ENCODE results near the gene REST. TPM values are rescaled to one million over a fixed set of nuclear protein-coding genes. Genes with fewer than 3 reads are reported as not detected.

The REST gene
- total RNA-seq, 1 experiment from 2014 or later, result 21.2 TPM

- no peak for DNase-seq (ENCODE audit: extremely low read depth, low read depth)
Observed at GRCh38 chr4:56973336-56973735, 65.6 kb downstream of the REST start.

GRCh38 chr4:56976283-56976836 is 68.7 kb downstream of the REST start:
- DNase-seq (ENCODE audit: extremely low read depth, low read depth), result no peak

- no peak for DNase-seq (ENCODE audit: extremely low read depth, low read depth)
Observed at GRCh38 chr4:56976837-56977320, 69.2 kb downstream of the REST start.

- peak; percentile 97 for DNase-seq (ENCODE audit: extremely low read depth, low read depth)
Observed at GRCh38 chr4:56977321-56978012, 69.8 kb downstream of the REST start, which contains the start of gene NOA1. Gene NOA1 (minus strand): TSS chr4:56977606. CDS start chr4:56977585, 21 bp downstream.

- peak; percentile 93 for DNase-seq (ENCODE audit: extremely low read depth, low read depth)
Observed at GRCh38 chr4:56978750-56979303, 71.1 kb downstream of the REST start, which contains the start of gene POLR2B. Gene POLR2B (plus strand): TSS chr4:56978896. CDS start chr4:56978986, 90 bp downstream.

GRCh38 chr4:56979421-56980072 is 71.8 kb downstream of the REST start:
- no peak for DNase-seq (ENCODE audit: extremely low read depth, low read depth)

GRCh38 chr4:56981795-56982201 is 74.1 kb downstream of the REST start:
- DNase-seq (ENCODE audit: extremely low read depth, low read depth), result no peak

- no peak for DNase-seq (ENCODE audit: extremely low read depth, low read depth)
Observed at GRCh38 chr4:56986192-56986591, 78.5 kb downstream of the REST start.

GRCh38 chr4:56986952-56987351 is 79.3 kb downstream of the REST start:
- DNase-seq (ENCODE audit: extremely low read depth, low read depth), result no peak

GRCh38 chr4:56990109-56990905 is 82.6 kb downstream of the REST start:
- no peak for DNase-seq (ENCODE audit: extremely low read depth, low read depth)

- no peak for DNase-seq (ENCODE audit: extremely low read depth, low read depth)
Observed at GRCh38 chr4:56995525-56995924, 87.8 kb downstream of the REST start.

- no peak for DNase-seq (ENCODE audit: extremely low read depth, low read depth)
Observed at GRCh38 chr4:56999751-57000150, 92.1 kb downstream of the REST start.

GRCh38 chr4:57013543-57014120 is 105.9 kb downstream of the REST start:
- DNase-seq (ENCODE audit: extremely low read depth, low read depth), result no peak

Small RNAs within 50 kb of the gene (small RNA-seq; reads per million reads assigned to genes)
- gene RNU6-998P, result 0 reads per million in 2 experiments

Other genes with a start within 250 kb of the REST start
- 224 and 235 TPM in 2 replicates for gene HOPX, start 226.6 kb upstream of the REST start, total RNA-seq (2014; rRNA removed; shearing (Covaris generic))
- gene SPINK2, start 86.2 kb upstream of the REST start, total RNA-seq (2014; rRNA removed; shearing (Covaris generic)), result not detected in 2 replicates
- 18.0 and 18.2 TPM in 2 replicates for gene NOA1, start 69.7 kb downstream of the REST start, total RNA-seq (2014; rRNA removed; shearing (Covaris generic))
- gene POLR2B, start 71.0 kb downstream of the REST start, total RNA-seq (2014; rRNA removed; shearing (Covaris generic)), result 111 and 116 TPM in 2 replicates
- gene IGFBP7, start 202.5 kb downstream of the REST start, total RNA-seq (2014; rRNA removed; shearing (Covaris generic)), result 4.3 and 6.5 TPM in 2 replicates

Measured in NCI-H460 (cell line).